Activated naive CD4-positive, alpha-beta T cell treated with anti-CD3 and anti-CD28 coated beads, Interleukin-2, amount 50 U/mL, for 24 hours (primary cell): ENCODE data around the gene EBF4.

ENCODE experiments used
- H3K27ac Mint-ChIP-seq: one replicate; pipeline ENCODE4 v1.8.0; 2021; ENCODE audit warnings: mild to moderate bottlenecking, mixed read lengths
- H3K27me3 Mint-ChIP-seq: one replicate; pipeline ENCODE4 v1.8.0; 2021; ENCODE audit warnings: mixed read lengths
- H3K36me3 Mint-ChIP-seq: one replicate; pipeline ENCODE4 v1.8.0; 2021; ENCODE audit warnings: mixed read lengths
- H3K4me1 Mint-ChIP-seq: one replicate; pipeline ENCODE4 v1.8.0; 2021; ENCODE audit warnings: mixed read lengths
- H3K4me3 Mint-ChIP-seq: one replicate; pipeline ENCODE4 v1.8.0; 2021; ENCODE audit warnings: mild to moderate bottlenecking, mixed read lengths
- H3K9me3 Mint-ChIP-seq: one replicate; pipeline ENCODE4 v1.8.0; 2021; ENCODE audit warnings: mixed read lengths

Gene EBF4

GRCh38 chr20:2796011-2796660 is 103.6 kb downstream of the EBF4 start:
- Mint-ChIP-seq H3K9me3 (no peaks in the 10 kb centered on the region), H3K27ac (no peak overlapping the region), H3K4me1 (peaks cover 20% of the 10 kb centered on the region), H3K4me3 (no peak overlapping the region), H3K36me3 (peaks cover 2% of the 10 kb centered on the region), H3K27me3 (peaks cover 33% of the 10 kb centered on the region)

GRCh38 chr20:2797136-2797983 is 104.8 kb downstream of the EBF4 start:
- Mint-ChIP-seq H3K4me3 (no peak overlapping the region), H3K4me1 (peaks cover 26% of the 10 kb centered on the region), H3K27me3 (peaks cover 40% of the 10 kb centered on the region), H3K9me3 (no peaks in the 10 kb centered on the region), H3K36me3 (peaks cover 2% of the 10 kb centered on the region), H3K27ac (no peak overlapping the region)

GRCh38 chr20:2798095-2798805 is 105.7 kb downstream of the EBF4 start:
- Mint-ChIP-seq H3K27me3 (peaks cover 43% of the 10 kb centered on the region), H3K9me3 (no peaks in the 10 kb centered on the region), H3K4me3 (no peak overlapping the region), H3K27ac (no peak overlapping the region), H3K36me3 (peaks cover 2% of the 10 kb centered on the region), H3K4me1 (peaks cover 26% of the 10 kb centered on the region)

DNA sequence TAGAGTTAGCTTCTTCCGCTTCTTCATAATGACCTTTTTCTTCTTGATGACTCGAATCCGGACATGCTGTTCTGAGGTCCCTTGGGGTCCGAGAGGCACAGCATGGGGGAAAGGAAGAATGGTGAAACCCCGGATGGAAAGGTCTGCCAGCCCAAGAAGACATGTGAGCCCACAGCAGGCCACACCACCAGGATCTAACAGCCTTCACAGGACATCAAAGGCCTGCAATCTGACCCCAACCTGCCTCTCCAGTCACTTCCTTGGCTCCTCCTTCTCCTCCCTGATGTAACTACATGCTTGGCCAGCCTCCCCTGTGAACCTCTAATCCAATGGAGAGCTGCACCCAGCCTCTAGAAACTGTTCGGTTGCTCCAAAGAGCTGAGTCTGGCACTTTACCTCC is 106.2 kb downstream of the EBF4 start:
- H3K27me3 Mint-ChIP-seq = peaks cover 43% of the 10 kb centered on the region
- H3K4me1 Mint-ChIP-seq = peaks cover 26% of the 10 kb centered on the region
- peak overlapping the region; percentile 93 for H3K4me3 Mint-ChIP-seq
- H3K9me3 Mint-ChIP-seq = no peaks in the 10 kb centered on the region
- H3K27ac Mint-ChIP-seq = no peak overlapping the region
- peaks cover 2% of the 10 kb centered on the region for H3K36me3 Mint-ChIP-seq

DNA sequence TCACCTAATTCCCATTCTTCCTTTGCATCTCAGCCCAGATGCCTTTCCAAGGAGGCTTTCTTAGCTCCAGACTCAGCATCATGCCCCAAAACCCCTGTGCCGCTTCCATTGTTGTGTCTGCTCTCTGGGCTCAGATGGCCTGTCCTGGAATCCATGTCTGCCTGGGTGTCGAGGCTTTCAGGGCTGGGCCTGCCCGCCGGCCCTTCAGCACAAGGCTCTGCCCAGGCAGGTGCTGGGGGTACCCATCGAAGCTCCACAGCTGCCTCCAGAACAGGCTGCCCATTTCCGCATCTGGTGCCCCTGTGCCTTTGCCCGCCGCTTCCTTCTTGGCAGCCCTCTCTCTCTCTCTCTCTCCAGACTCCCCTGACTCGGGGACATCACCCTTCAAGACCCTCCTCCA is 106.7 kb downstream of the EBF4 start:
- H3K4me1 Mint-ChIP-seq = peaks cover 26% of the 10 kb centered on the region
- H3K27ac Mint-ChIP-seq = peak overlapping the region; percentile 71
- H3K36me3 Mint-ChIP-seq = peaks cover 2% of the 10 kb centered on the region
- peak overlapping the region; percentile 93 for H3K4me3 Mint-ChIP-seq
- H3K27me3 Mint-ChIP-seq = peaks cover 46% of the 10 kb centered on the region
- H3K9me3 Mint-ChIP-seq = no peaks in the 10 kb centered on the region

GRCh38 chr20:2799688-2800520 is 107.3 kb downstream of the EBF4 start:
- Mint-ChIP-seq H3K4me1 (peaks cover 26% of the 10 kb centered on the region), H3K4me3 (peak overlapping the region; percentile 93), H3K27me3 (peaks cover 49% of the 10 kb centered on the region), H3K9me3 (no peaks in the 10 kb centered on the region), H3K36me3 (peaks cover 2% of the 10 kb centered on the region), H3K27ac (peak overlapping the region; percentile 71)

DNA sequence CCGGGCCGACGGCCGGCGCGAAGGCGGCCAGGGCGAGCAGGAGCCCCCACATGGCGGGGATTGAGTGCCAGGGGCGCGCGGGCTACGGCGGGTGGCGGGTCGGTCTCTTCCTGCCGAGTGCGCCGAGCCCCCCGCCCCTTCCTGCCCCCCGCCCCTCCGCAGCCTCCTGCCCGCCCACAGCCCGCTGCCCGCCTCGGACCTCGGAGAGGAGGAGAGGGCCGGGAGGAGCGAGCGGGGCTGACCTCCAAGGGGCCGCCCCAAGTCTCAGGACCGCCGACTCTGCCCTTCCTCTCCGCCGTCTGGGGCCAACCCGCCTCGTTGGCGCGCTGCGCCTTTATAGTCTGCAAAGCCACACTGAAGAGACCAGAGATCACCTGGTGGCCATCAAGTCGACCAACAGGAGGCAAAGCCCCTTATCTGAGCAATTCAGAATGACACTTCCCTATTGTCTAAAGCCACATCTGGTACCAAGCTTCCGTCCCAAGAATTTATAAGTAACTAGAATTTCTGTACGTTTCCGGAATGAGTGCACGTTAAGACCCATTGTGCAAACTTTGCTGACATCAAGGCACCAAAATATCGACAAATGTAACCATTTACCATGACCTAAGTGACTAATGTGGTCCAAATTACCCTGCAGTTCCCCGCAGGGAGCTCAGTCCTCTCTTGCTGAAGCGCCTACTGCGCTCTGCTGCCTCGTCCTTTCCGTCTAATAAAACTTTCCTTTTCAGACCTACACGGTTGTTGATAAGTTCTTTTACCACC is 108.1 kb downstream of the EBF4 start, which contains the start of gene CPXM1:
TSS of gene CPXM1 (minus strand) at position 107 of the 765 bp plus-strand sequence. CDS start at position 52, 55 bp downstream.
- H3K4me1 Mint-ChIP-seq = peaks cover 26% of the 10 kb centered on the region
- peaks cover 50% of the 10 kb centered on the region for H3K27me3 Mint-ChIP-seq
- peak within 1 kb of the TSS; percentile 71 for H3K27ac Mint-ChIP-seq
- H3K4me3 Mint-ChIP-seq = peak within 1 kb of the TSS; percentile 93
- peaks cover 2% of the 10 kb centered on the region for H3K36me3 Mint-ChIP-seq
- H3K9me3 Mint-ChIP-seq = no peaks in the 10 kb centered on the region

GRCh38 chr20:2801286-2801728 is 108.7 kb downstream of the EBF4 start:
- Mint-ChIP-seq H3K4me3 (peak overlapping the region; percentile 78), H3K9me3 (no peaks in the 10 kb centered on the region), H3K27ac (no peak overlapping the region), H3K27me3 (peaks cover 55% of the 10 kb centered on the region), H3K4me1 (peaks cover 26% of the 10 kb centered on the region), H3K36me3 (peaks cover 2% of the 10 kb centered on the region)

GRCh38 chr20:2804041-2804828 is 111.7 kb downstream of the EBF4 start:
- Mint-ChIP-seq H3K4me1 (peaks cover 21% of the 10 kb centered on the region), H3K9me3 (no peaks in the 10 kb centered on the region), H3K36me3 (no peaks in the 10 kb centered on the region), H3K27me3 (peaks cover 52% of the 10 kb centered on the region), H3K27ac (no peak overlapping the region), H3K4me3 (no peak overlapping the region)

GRCh38 chr20:2804852-2805688 is 112.5 kb downstream of the EBF4 start:
- Mint-ChIP-seq H3K4me3 (no peak overlapping the region), H3K27me3 (peaks cover 43% of the 10 kb centered on the region), H3K27ac (no peak overlapping the region), H3K4me1 (peaks cover 13% of the 10 kb centered on the region), H3K36me3 (no peaks in the 10 kb centered on the region), H3K9me3 (no peaks in the 10 kb centered on the region)

GRCh38 chr20:2805689-2806350 is 113.2 kb downstream of the EBF4 start:
- Mint-ChIP-seq H3K27ac (no peak overlapping the region), H3K9me3 (no peaks in the 10 kb centered on the region), H3K4me3 (no peak overlapping the region), H3K36me3 (no peaks in the 10 kb centered on the region), H3K27me3 (peaks cover 40% of the 10 kb centered on the region), H3K4me1 (peaks cover 8% of the 10 kb centered on the region)

- Mint-ChIP-seq H3K27ac (peak overlapping the region; percentile 15), H3K9me3 (no peaks in the 10 kb centered on the region), H3K4me3 (no peak overlapping the region), H3K36me3 (no peaks in the 10 kb centered on the region), H3K4me1 (peaks cover 3% of the 10 kb centered on the region), H3K27me3 (peaks cover 40% of the 10 kb centered on the region)
Observed at GRCh38 chr20:2806351-2806701, 113.7 kb downstream of the EBF4 start.

DNA sequence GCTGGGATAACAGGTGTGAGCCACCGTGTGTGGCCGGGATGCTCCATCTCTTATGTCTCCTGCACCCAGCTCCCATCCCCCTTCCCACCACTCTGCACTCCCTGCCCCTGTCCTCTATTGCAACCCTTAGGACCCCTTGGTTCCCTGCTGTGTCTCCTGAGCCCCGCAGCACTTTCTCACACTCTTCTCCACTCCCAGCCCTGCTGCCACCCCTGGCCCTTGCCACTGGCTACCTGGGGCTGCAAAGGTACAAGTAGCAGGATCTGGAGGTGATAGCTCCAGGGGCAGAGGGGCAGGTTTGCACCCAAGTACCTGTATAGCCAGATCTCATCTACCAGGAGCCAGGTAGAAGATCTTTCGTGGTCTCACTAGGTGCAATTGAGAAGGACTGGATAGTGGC is 114.4 kb downstream of the EBF4 start:
- Mint-ChIP-seq H3K9me3 (peaks cover 4% of the 10 kb centered on the region), H3K27me3 (peaks cover 41% of the 10 kb centered on the region), H3K36me3 (no peaks in the 10 kb centered on the region), H3K4me1 (no peaks in the 10 kb centered on the region), H3K4me3 (no peak overlapping the region), H3K27ac (no peak overlapping the region)
